Measurements from ENCODE around the gene CHORDC1. TPM values are rescaled to one million over a fixed set of nuclear protein-coding genes. Genes with fewer than 3 reads are reported as not detected.
A peak's percentile ranks its signal among the peaks of the same experiment; 100 is the strongest.

The CHORDC1 gene
- total and polyA plus RNA-seq, 2 of the 13 experiments (the other 11 are each of a cell fraction or from before 2014, with no cell fraction given) = 19.1 to 73.5 TPM

- peak; percentile 73; the same call in 1 of the 2 replicates for TF ChIP-seq CSRNP1 (CRISPR knock-in tag; IDR thresholded peaks at IDR 0.05)
- TF ChIP-seq FOXO1 (CRISPR knock-in tag; IDR thresholded peaks at IDR 0.05) = 0 out of 2 replicates have a peak, but pooled peaks have one; percentile 3
- peak; percentile 71; the same call in 1 of the 2 replicates for TF ChIP-seq IRF9 (CRISPR knock-in tag; IDR thresholded peaks at IDR 0.05; ENCODE audit: borderline replicate concordance)
- TF ChIP-seq HNF4G (IDR thresholded peaks at IDR 0.05; ENCODE audit: borderline replicate concordance, low read depth, low read length) = no peak
- TF ChIP-seq HNF4G (CRISPR knock-in tag; IDR thresholded peaks at IDR 0.05; ENCODE audit: borderline replicate concordance, low read depth) = 0 out of 2 replicates have a peak, but pooled peaks have one; percentile 2
- TF ChIP-seq HOXD1 (CRISPR knock-in tag; IDR thresholded peaks at IDR 0.05) = 0 out of 2 replicates have a peak, but pooled peaks have one; percentile 50
- TF ChIP-seq LRRFIP1 (CRISPR knock-in tag; conservative IDR thresholded peaks at IDR 0.05) = no peak
- TF ChIP-seq POGK (CRISPR knock-in tag; conservative IDR thresholded peaks at IDR 0.05) = 0 out of 2 replicates have a peak, but pooled peaks have one; percentile 20
- peak; percentile 48; the same call in 1 of the 2 replicates for TF ChIP-seq BCL6 (CRISPR knock-in tag; IDR thresholded peaks at IDR 0.05)
- peak; percentile 84 for TF ChIP-seq RBFOX2 (IDR thresholded peaks at IDR 0.05; ENCODE audit: low read depth, low read length)
- TF ChIP-seq ZFP36L1 (CRISPR knock-in tag; IDR thresholded peaks at IDR 0.05) = peak; percentile 54; the same call in 1 of the 2 replicates
- peak; percentile 84 for TF ChIP-seq THAP11 (CRISPR knock-in tag; IDR thresholded peaks at IDR 0.05)
- TF ChIP-seq REPIN1 (CRISPR knock-in tag; IDR thresholded peaks at IDR 0.05; ENCODE audit: borderline replicate concordance, low read depth) = peak; percentile 85; the same call in 1 of the 2 replicates
- peak; percentile 89 for TF ChIP-seq ZFX (CRISPR knock-in tag; IDR thresholded peaks at IDR 0.05; ENCODE audit: low read depth)
- peak; percentile 82 for TF ChIP-seq TFDP2 (CRISPR knock-in tag; IDR thresholded peaks at IDR 0.05)
- TF ChIP-seq SRSF1 (optimal IDR thresholded peaks at IDR 0.05; ENCODE audit: low read depth, low read length) = no peak
- peak; percentile 77 for TF ChIP-seq SALL1 (CRISPR knock-in tag; IDR thresholded peaks at IDR 0.05)
- no peak for TF ChIP-seq ZSCAN12 (CRISPR knock-in tag; IDR thresholded peaks at IDR 0.05)
- peak; percentile 67; the same call in 1 of the 2 replicates for TF ChIP-seq ZBTB38 (CRISPR knock-in tag; IDR thresholded peaks at IDR 0.05)
- TF ChIP-seq ZNF740 (CRISPR knock-in tag; IDR thresholded peaks at IDR 0.05) = no peak
Observed at GRCh38 chr11:90222459-90223247, at the start of gene CHORDC1 (continued).
